Kasumi-1 (cell line): ENCODE results near the gene SHANK3.
A peak's percentile ranks its signal among the peaks of the same experiment; 100 is the strongest.
"Not testable (repeated sequence)": the region's sequence is repeated elsewhere in the genome, so short reads cannot be mapped to it uniquely, and the experiment has no call there.

Source experiments
- DNase-seq, 2 experiments: peaks; one replicate each; lab custom pipeline; 2025; lab: John Stamatoyannopoulos, UW

The SHANK3 gene

DNA sequence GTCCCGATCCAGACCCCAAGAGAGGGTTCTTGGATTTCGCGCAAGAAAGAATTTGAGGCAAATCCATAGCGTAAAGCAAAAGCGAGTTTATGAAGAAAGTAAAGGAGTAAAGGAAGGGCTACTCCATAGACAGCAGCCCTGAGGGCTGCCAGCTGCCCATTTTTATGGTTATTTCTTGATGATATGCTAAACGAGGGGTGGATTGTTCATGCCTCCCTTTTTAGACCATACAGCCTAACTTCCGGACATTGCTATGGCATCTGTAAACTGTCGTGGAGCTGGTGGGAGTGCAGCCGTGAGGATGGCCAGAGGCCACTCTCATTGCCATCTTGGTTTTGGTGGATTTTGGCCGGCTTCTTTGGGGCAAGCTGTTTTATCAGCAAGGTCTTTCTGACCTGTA, 19.4 kb upstream of the SHANK3 start:
- no peak for DNase-seq

DNA sequence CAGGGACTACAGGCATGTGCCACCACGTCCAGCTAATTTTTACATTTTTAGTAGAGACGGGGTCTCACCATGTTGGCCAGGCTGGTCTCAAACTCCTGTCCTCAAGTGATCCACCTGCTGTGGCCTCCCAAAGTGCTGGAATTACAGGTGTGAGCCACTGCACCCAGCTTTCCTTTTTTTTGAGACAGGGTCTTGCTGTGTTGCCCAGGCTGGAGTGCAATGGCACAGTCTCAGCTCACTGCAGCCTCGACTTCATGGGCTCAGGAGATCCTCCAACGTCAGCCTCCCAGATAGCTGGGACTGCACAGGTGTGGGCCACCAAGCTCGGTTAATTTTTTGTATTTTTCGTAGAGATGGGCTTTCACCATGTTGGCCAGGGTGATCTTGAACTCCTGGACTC, 18.0 kb upstream of the SHANK3 start:
- DNase-seq = not testable (repeated sequence)

DNA sequence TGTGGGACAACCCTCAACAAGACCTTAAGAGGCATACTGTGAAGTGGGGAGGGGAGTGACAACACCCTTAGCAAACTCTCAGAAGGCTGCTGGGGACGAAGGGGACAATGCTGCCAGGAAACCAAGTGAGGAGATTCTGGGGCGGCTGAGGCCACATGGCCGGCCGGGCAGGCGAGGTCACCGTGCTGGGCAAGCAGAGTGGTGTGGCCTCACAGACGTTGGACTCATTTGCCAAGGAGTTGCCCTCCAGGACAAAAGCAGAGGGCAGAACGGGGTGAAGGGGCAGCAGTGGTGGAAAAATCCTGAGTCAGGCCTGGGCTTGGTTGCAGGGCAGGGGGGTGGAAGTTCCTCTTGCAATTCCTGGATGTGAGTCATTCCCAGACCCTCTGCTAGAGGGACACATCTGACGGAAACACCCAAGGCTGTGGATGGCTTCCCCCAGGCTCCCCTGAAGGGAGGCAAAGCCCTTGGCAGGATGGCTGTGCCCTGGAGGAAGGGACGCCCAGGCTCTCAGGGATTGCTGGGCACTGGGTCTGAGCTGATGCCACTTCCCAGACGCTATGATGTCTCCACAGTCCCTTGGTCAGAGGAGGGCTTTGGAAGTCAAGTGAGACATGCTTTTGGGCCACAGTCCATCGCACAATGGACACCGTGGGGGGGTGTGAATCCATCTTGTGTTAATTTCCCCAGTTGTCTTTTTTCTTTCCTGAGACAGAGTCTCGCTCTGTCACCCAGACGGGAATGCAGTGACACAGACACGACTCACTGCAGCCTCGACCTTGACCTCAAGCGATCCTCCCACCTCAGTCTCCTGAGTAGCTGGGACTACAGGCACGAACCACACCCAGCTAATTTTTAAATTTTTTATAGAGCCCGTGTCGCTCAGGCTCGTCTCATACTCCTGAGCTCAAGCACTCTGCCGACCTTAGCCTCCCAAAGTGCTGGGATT, 16.2 kb upstream of the SHANK3 start:
- DNase-seq = peak; percentile 62 to 63

DNA sequence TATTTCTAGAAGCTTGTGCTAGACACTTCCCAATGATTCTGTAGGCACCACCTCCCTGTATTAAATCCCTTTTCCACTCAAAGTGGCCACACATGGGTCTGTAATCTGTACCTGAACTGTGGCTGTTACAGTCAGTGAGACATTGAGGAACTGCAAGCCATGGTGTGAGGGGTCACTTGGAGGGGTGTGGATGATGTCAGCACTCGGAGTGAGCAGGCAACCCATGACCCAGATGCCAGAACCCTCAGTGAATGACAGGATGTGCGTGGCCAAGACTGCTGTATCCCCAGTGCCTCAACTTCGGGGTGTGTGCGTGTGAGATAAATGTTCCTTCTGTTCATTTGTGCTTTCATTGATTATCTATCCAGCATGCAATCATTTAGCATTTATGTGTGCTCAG, 14.7 kb upstream of the SHANK3 start:
- no peak for DNase-seq

DNA sequence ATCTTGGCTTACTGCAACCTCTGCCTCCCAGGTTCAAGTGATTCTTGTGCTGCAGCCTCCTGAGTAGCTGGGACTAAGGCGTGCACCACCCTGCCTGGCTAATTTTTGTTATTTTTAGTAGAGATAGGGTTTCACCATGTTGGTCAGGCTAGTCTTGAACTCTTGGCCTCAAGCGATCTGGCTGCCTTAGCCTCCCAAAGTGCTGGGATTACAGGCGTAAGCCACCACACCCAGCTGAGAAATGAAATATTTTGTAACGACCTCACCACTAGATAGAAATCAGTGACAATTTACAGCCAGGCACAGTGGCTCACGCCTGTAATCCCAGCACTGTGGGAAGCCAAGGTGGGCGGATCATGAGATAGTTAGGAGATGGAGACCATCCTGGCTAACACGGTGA, 12.9 kb upstream of the SHANK3 start:
- DNase-seq = not testable (repeated sequence)

DNA sequence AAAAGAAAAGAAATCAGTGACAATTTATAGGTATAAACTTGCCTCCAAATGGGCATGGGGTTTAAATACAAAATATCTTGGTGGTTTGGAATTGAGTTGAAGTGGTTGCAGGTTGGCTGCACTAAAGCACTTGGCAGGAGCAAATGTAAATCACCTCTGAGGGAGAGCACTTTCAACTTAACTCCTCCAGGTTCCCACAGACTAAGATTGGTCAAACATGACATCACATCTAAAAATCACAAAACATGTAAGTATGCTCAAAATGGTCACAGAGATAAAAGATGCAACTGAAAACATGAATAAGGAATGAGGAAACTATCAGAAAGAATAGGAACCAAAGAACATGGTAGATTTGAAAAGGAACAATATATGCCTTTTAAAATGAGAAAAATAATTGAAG, 12.3 kb upstream of the SHANK3 start:
- no peak for DNase-seq

DNA sequence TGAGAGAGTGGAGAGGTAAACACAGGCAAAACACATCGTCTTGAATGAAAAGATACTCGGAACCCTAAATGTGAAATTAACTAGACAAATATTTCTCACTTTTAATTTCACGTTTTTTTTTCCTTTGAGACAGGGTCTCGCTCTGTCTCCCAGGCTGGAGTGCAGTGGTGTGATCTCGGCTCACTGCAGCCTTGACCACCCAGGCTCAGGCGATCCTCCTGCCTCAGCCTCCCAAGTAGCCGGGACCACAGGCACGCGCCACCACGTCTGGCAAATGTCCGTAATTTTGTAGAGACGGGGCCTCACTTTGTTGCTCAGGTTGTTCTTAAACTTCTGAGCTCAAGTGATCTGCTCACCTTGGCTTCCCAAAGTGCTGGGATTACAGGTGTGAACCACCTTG, 7.4 kb upstream of the SHANK3 start:
- no peak for DNase-seq

DNA sequence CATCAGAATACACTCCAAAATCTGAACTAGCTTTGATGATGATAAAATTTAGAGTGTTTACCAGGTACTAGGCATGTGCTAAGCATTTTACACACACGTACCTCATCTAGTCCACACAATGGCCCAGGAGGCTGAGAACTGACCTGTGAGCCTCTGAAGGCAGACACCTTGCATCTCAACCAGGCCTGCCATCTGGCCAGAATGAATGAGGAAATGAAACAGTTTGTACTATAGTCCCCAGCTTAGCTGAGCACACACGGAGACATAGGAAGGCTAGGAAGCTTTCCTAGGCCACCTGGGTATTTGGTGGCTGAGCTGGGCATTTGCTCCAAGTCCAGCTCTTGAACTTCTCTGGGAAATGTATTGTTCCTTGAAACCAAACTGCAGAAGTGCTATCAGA, 6.9 kb upstream of the SHANK3 start:
- DNase-seq = no peak

DNA sequence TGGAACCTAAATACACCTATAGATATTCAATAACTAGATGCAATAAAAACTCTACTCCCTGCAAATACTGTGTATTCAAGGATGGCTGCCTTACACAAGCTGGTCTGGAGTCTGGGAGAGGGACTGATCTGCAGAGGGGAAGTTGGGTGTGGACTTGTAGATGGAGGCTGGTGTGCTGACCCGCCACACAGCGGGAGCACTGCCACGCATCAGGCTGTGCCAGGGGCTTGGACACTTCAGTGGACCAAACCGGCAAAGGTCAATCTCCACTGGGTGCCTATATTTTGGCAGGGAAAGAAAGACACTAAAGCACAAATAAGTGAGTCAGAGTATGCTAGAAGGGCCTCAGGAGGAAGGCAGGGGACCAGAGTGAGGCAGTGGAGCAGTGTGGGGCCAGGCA, 2.1 kb upstream of the SHANK3 start:
- peak; percentile 25 to 32 for DNase-seq

DNA sequence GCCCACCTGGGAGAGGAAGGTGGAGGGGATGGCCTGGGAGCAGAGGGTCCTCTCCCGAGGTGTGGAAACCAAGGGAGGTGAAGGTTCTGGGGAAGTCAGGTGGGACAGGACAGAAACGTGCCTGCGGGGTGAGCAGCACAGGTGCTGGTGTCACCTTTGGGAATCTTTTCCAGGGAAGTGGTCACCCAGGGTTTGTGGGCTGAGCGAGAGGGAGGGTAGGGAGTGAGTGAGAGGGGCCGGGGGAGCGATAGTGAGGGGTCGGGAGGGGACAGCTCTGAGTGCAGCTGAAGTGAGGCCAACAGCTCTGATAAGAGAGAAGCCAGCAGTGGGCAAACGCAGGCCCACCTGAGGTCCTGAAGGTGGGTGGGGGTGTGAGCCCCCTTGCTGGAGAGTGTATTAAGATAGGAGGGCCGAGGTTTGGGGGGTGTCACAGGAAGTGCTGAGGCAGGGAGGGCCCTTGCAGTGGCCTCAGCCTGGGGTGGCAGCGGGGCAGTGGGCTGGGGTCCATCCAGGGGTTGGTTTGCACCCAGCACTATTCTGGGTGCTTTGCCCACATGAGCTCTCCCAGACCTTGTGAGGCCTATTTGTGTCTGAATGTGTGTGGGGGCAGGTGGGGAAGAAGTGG, 1.6 kb upstream of the SHANK3 start:
- DNase-seq = no peak

DNA sequence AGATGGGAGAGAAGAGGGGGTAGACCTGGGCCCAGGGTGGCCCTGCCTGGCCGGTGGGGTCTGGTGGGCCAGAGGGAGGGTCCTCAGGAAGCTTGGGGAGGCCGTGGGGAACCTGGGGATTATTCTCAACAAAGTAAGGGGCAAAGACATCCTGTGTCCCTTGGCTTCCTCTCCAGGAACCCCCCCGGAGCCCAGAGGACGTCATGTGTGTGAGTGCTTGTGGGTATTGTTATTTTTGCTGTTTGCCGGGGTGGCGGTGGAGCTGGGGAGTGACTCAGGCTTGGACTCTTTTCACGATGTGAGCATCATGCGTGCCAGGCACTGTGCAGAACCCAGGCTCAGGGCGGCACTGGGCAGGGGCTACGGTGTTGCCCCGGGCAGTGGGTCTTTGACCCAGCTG, 982 bp upstream of the SHANK3 start:
- DNase-seq = peak; percentile 56 to 67

DNA sequence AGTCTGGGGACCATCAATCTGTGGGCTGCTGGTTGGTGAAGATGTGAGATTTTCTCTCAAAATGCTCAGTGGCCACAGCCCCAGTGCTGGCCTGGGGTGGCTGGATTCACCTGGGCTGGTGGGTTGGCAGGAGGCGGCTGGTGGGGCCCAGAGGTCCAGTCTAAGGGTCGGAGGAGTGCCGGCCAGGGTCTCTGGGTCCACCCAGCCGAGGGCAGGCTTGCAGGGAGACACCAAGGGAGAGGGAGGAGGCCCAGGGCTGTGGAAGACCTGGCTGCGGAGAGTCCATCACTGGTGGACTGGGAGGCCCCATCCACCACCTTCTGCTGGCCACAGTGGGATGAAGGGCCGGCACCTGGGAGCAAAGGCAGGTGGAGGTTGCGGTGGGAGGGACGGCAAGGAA, 582 bp upstream of the SHANK3 start:
- no peak for DNase-seq

DNA sequence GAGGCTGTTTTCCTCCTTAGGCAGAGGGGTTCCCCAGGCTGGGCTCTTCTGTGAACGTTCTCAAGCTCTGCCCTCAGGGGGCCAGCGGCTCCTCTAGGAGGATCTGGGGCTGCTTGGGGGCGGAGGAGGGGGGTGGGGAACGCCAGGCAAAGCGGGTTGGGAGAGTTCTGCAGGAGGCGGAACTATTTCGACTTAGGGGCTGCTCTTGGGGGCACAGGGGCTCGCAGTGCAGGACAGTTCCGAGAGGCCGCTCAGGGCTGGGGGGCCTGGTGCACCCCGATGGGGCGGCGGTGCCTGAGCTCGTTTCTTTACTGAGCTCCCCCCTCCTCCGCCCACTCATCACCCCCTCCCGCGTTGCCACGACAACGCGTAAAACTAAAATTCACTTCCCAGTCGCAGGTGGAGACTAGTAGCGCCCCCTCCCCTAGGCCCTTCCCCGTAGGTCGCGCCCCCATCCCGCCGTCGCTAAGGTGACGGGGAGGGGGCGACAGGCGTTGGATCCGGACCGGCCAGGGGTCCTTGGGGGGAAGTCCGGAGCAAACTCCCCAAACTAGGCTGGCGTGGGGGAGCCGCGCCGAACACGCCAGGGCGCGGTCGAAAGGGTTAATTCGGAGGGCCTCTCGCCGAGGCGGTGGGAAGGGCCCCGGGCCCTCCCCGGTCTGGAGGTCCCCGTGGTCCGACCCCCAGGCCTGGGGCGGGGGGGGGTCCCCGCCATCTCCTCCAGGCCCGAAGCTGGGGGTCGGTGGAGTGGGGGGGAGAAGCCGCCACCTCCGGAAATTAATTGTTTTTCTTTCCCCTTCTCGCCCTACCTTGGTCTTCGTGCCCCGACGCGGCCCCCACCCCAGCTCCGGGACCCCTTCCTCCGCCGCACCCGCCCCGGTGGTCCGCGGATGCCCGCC, 857 bp downstream of the SHANK3 start:
- DNase-seq = peak; percentile 55 to 59

DNA sequence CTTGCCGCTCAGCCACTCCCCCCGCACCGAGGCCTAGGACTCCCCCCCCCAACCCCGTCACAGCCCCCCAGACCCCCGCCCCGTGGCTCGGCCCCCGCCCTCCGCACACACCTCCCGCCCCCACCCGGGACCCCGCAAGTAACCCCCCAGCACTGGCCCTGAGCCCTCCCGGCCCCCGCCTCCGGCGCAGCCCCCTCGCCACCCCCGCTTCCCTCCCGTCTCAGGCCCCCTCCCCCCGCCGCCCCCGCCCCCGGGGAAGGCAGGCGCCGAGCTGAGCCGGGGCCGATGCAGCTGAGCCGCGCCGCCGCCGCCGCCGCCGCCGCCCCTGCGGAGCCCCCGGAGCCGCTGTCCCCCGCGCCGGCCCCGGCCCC, 1.5 kb downstream of the SHANK3 start:
- no peak for DNase-seq

DNA sequence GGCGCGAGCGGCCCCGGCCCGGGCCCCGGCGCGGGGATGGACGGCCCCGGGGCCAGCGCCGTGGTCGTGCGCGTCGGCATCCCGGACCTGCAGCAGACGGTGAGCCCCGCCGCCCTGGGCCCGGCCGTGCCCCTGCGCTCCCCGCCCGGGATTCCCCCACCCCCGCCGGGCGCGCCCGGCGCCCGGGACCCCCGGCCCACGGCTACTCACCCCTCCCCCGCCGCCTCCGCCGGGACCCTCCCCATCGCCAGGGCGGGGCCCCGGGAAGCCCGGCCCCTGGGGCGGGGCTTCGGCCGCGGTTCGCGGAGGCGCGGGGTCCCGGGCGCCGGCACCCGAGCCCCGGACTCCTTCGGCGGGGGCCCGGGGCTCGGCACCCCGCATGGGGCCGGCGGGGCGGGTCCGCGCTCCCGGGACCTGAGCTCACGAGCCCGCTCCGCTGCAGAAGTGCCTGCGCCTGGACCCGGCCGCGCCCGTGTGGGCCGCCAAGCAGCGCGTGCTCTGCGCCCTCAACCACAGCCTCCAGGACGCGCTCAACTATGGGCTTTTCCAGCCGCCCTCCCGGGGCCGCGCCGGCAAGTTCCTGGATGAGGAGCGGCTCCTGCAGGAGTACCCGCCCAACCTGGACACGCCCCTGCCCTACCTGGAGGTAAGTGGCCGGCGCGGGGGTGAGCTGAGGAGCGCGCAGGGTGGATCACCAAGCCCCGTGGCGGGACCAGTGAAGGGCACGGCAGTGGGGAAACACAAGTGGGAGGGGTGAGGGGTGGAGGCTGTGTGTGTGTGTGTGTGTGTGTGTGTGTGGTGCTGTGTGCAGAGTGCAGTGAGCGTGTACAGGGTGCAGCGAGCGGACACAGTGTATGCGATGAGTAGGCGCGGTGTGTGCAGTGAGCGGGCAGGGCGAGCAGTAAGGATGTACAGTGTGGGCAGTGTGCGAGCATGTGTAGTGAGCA, 2.3 kb downstream of the SHANK3 start:
- DNase-seq = peak in 1 of 2 experiments; percentile 23

DNA sequence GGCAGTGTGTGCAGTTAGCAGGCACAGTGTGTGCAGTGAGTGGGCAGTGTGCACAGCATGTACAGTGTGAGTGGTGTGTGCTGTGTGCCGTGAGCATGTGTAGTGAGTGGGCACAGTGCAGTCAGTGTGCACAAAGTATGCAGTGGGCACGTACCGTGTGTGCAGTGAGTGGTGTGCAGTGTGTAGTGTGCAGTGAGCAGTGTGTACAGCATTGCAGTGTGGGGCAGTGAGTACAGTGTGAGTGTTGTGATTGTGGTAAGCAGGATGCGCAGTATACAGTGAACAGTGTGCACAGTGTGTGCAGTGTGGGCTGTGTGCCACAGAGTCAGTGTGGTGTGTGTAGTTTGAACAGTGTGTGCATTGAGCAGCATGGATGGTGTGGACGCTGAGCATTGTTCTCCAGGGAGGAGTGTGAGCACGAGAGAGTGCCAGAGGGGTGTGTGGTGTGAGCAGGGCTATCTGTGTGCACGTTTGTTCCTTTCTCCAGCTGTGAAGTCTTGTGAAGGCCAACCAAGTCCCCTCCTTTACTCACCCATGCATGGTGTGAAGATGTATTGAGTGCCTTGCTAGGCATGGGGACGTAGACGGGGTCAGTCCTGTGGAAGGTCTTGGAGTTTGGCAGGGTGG, 3.0 kb downstream of the SHANK3 start:
- DNase-seq = no peak

DNA sequence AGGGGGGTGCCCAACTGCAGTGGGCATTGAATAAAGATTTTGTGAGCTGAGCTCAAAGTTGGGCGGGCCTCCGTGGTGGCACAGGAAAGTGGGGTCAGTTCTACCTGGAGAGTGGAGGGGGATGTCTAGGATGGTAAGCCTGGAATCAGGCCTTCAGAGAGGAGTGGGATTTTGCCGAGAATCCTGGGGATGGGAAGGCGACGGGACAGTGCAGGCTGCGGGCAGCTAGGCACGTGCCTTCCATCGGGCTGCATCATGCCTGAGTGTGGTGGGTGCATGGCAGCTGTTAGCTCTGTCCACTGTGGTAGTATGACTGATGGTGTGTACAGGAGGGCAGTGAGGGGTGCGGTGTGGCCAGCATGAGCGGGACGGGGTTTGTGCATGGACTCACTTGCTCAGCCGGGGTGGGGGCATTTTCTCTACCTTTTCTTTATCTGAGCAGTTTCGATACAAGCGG, 3.6 kb downstream of the SHANK3 start:
- DNase-seq = no peak

DNA sequence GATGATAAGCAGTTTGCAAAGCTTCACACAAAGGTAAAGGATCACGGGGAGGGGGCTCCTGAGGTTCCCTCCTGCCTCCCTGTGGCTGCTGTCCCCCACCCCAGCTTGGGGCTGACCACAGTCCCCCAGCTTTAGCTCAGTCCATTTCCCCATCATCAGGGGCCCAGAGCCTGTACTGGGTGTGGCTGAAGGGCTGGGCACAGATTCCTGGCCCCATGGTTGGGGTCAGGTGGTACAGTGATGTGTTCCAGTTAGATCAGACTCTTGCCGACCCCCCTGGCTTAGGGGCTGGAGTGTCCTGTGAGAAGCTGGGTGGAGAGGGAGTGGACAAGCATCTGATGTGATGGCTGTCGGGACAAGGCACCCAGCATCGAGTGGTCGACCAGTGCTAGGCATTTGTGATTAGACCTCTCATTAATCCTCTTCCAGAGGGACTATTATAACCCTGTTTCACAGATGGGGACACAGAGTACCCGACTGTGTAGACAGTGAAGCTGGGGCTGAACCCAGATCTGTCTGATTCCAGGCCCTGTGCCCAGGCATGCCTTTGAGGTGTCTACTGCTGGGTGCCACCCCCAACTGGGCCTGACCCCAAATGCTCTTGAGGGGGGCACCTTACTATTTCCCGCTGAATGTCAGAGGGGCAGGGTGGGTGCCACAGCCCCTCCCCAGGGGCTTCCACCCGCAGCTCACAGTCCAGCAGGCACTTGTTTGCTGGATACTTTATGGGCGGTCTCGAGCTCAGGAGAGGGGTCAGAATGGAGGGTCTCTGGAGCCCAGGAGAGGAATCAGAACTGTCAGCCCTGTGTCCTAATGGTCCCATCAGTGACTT, 4.3 kb downstream of the SHANK3 start:
- DNase-seq = no peak

DNA sequence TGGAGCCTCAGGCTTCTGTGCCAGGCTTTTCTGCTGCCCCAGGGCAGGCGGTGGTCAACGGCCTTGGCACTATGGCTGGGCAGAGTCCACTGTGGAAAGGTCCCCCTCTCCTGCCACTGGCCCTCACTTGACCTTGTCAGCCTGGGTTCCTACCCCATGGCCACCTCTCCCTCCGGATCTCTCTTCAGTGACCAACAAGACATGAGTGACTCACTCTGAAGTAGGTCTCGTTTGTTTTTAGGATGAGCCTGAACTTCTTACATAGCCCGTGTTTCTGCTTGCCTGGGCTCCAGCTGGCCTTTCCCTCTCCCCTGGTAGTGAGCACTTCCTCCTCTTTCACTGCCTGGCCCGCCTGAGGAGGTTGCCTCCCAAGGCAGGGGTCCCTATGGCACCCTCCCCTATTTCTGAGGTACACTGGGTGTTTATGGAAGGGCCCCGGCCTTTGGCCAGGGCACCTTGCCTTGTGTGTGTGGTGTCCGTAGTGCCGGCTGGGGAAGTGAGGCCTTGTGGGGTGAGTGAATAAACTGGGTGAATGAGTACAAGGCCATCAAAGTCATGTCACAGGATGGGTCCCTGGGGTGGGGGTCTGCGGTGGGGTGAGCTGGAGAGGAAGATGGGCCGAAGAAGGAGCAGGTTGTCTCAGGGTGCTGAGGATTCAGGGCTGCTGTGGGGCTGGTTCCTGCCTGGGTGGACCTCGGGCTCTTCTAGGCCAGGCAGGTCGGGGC, 5.0 kb downstream of the SHANK3 start:
- no peak for DNase-seq
